Measurements from ENCODE around the gene NXPH2.

DNA sequence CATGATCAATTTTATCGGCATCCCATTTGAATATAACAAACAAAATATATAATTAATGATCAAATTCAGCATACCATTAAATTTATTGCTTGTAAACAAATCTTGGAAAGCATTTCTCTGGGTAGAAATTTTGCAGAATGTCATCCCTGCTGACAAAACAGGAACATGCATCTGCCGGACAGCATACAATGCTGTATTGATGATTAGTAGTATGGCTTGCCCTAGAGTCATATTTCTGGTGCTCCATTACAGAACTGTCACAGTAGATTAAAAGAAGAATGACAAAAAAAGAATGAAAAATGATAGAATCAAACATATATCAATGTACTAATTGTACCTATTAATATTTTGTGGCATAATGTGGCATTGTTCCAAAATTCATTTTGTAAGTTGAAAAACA, 98.0 kb downstream of the NXPH2 start:
- TF ChIP-seq POLR2A (IDR thresholded peaks at IDR 0.05) (no peak), CTCF (IDR thresholded peaks at IDR 0.05) (no peak)

Data from ovary (tissue), 3 donors.